MCF 10A (cell line): ENCODE measurements around the gene PHKB. TPM values are rescaled to one million over a fixed set of nuclear protein-coding genes. Genes with fewer than 3 reads are reported as not detected.
A peak's percentile ranks its signal among the peaks of the same experiment; 100 is the strongest.

Experiments used
- BruUV-seq: library from RNA; stranded (reverse); fragments of 400-500 nt; replicated peaks from 2 replicates; lab custom pipeline; 2021; lab: Mats Ljungman, UMichigan
- CTCF ChIA-PET: fragments of 300-600 bp; sonication (Branson Sonifier 250); formaldehyde crosslinking; extraction: SDS; loops from one replicate; lab custom pipeline; 2021; ENCODE audit warnings: antibody characterized with exemption, inconsistent platforms; lab: Yijun Ruan, JAX
- POLR2A ChIA-PET: fragments of 300-600, 350-650 bp; sonication (Branson Sonifier 250); formaldehyde crosslinking; extraction: SDS; loops from one replicate; lab custom pipeline; 2020; ENCODE audit warnings: antibody characterized with exemption, inconsistent platforms; lab: Yijun Ruan, JAX
- DNase-seq: peaks from one replicate; pipeline ENCODE4 v3.0.0-alpha.2; 2018; ENCODE audit not compliant: unreplicated experiment
- H3K27ac Mint-ChIP-seq: one replicate; pipeline ENCODE4 v1.8.0; 2022; ENCODE audit warnings: mild to moderate bottlenecking, low read depth, mixed read lengths; ENCODE audit not compliant: unreplicated experiment
- H3K27me3 Mint-ChIP-seq: one replicate; pipeline ENCODE4 v1.8.0; 2022; ENCODE audit warnings: mixed read lengths; ENCODE audit not compliant: insufficient read depth, unreplicated experiment
- H3K36me3 Mint-ChIP-seq: one replicate; pipeline ENCODE4 v1.8.0; 2022; ENCODE audit warnings: mild to moderate bottlenecking, moderate library complexity, mixed read lengths; ENCODE audit not compliant: insufficient read depth, unreplicated experiment
- H3K4me1 Mint-ChIP-seq: one replicate; pipeline ENCODE4 v1.8.0; 2022; ENCODE audit warnings: mixed read lengths; ENCODE audit not compliant: insufficient read depth, unreplicated experiment
- H3K4me3 Mint-ChIP-seq: one replicate; pipeline ENCODE4 v1.8.0; 2022; ENCODE audit warnings: mild to moderate bottlenecking, moderate library complexity, mixed read lengths; ENCODE audit not compliant: unreplicated experiment
- H3K9me3 Mint-ChIP-seq: one replicate; pipeline ENCODE4 v1.8.0; 2022; ENCODE audit warnings: mixed read lengths; ENCODE audit not compliant: unreplicated experiment
- CTCF ChIP-seq: fragments of 200-600 bp; IDR thresholded peaks from one replicate; pipeline ENCODE4 v1.8.0; 2022; ENCODE audit warnings: antibody characterized with exemption, mild to moderate bottlenecking; ENCODE audit not compliant: unreplicated experiment
- intact Hi-C: fragments of 100-400 bp; cut with micrococcal nuclease; formaldehyde crosslinking; loops from 2 replicates; pipeline ENCODE4 v1.14.1; 2022
- total RNA-seq: library from RNA; stranded (reverse); gene quantifications from 2 replicates; pipeline ENCODE4 v1.2.3, GENCODE V29; 2022

Gene PHKB
- total RNA-seq, 1 experiment from 2014 or later = 62.2 TPM

GRCh38 chr16:47644661-47645060 is 183.5 kb downstream of the PHKB start:
- DNase-seq = peak; percentile 63
- Mint-ChIP-seq H3K36me3 (peaks cover 38% of the 10 kb centered on the region), H3K4me1 (peaks cover 11% of the 10 kb centered on the region), H3K27ac (no peak overlapping the region), H3K4me3 (no peak overlapping the region), H3K27me3 (no peaks in the 10 kb centered on the region), H3K9me3 (no peaks in the 10 kb centered on the region)
- ChIA-PET CTCF (no interaction called here), POLR2A (interaction anchor here (0.6 kb wide), 1 partner anchor 241 kb away, joined by 3 read pairs; no protein-coding TSS in a partner anchor)
- intact Hi-C loops = no loop called here
- no TSS peak for BruUV-seq
- no peak for TF ChIP-seq CTCF

- intact Hi-C loops = no loop called here
- Mint-ChIP-seq H3K4me1 (peaks cover 11% of the 10 kb centered on the region), H3K27me3 (no peaks in the 10 kb centered on the region), H3K36me3 (peaks cover 43% of the 10 kb centered on the region), H3K9me3 (no peaks in the 10 kb centered on the region), H3K4me3 (no peak overlapping the region), H3K27ac (no peak overlapping the region)
- ChIA-PET CTCF (no interaction called here), POLR2A (no interaction called here)
- no peak for TF ChIP-seq CTCF
- BruUV-seq = no TSS peak
- DNase-seq = no peak
These were observed 185.8 kb downstream of the PHKB start for GRCh38 chr16:47646914-47647313.

GRCh38 chr16:47657032-47657431 is 195.9 kb downstream of the PHKB start:
- POLR2A ChIA-PET = no interaction called here
- BruUV-seq = no TSS peak
- no peak for DNase-seq
- H3K27ac Mint-ChIP-seq = no peak overlapping the region
- H3K27me3 Mint-ChIP-seq = no peaks in the 10 kb centered on the region
- CTCF ChIA-PET = interaction anchor here (0.6 to 1.4 kb wide), 2 partner anchors 500 to 515 kb away, joined by 3 to 4 read pairs; no protein-coding TSS in a partner anchor
- intact Hi-C loops = no loop called here
- no peak for TF ChIP-seq CTCF
- H3K9me3 Mint-ChIP-seq = no peaks in the 10 kb centered on the region
- H3K4me3 Mint-ChIP-seq = no peak overlapping the region
- peaks cover 41% of the 10 kb centered on the region for H3K36me3 Mint-ChIP-seq
- H3K4me1 Mint-ChIP-seq = no peaks in the 10 kb centered on the region

- H3K9me3 Mint-ChIP-seq = no peaks in the 10 kb centered on the region
- CTCF ChIA-PET = interaction anchor here (0.6 to 1.4 kb wide), 2 partner anchors 499 to 516 kb away, joined by 3 to 4 read pairs; no protein-coding TSS in a partner anchor
- H3K4me3 Mint-ChIP-seq = no peak overlapping the region
- no TSS peak for BruUV-seq
- TF ChIP-seq CTCF = no peak
- H3K36me3 Mint-ChIP-seq = peaks cover 36% of the 10 kb centered on the region
- no peak overlapping the region for H3K27ac Mint-ChIP-seq
- POLR2A ChIA-PET = no interaction called here
- H3K4me1 Mint-ChIP-seq = no peaks in the 10 kb centered on the region
- intact Hi-C loops = no loop called here
- DNase-seq = no peak
- no peaks in the 10 kb centered on the region for H3K27me3 Mint-ChIP-seq
These were observed 196.8 kb downstream of the PHKB start for GRCh38 chr16:47657977-47658376.
